ENCODE measurements around the gene PKD2L1.
"Not testable (repeated sequence)": the region's sequence is repeated elsewhere in the genome, so short reads cannot be mapped to it uniquely, and the experiment has no call there.

PKD2L1 gene

DNA sequence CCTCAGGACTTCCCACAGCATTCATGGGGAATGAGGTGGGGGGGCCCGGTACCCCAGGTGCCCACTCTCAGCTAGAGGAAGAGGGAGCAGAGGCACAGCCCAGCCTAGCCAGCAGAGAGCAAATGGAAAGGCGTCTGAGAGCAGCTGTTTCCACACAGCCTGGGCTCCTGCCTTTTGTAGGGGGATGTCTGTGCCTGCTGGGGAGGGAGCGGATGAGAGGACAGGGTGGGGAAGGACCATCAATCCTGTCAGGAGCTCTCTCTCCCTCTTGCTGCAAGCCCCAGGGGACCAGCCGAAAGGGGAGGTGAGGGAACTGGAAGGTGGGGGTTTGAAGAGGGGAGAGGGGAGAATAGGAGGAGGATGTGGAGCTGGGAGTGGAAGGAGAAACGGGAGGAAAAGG, at the start of gene PKD2L1:
Gene PKD2L1 (minus strand): TSS at position 150 of the 400 bp plus-strand sequence. CDS start 125 bp downstream, at position 25.
- in situ Hi-C loops (cut with MboI; ENCODE audit: low pct_unique_long_range_greater_than_20kb, low sequenced_read_pairs), result loop anchor here (25.0 kb wide), 1 partner anchor 182 kb away; the partner anchor contains the start of gene SEC31B
- no peak for DNase-seq

DNA sequence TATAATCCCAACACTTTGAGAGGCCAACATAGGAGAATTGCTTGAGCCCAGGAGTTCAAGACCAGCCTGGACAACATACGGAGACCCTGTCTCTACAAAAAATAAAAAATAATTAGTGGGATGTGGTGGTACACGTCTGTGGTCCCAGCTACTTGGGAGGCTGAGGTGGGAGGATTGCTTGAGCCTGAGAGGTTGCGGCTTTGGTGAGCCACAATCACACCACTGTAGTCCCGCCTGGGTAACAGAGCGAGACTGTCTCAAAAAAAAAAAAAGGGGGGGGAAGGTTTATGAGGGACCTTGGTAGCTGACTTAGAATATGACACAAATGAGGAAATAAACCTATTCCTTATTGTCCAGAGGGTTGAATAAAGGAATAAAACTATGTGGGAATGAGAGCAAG, 47.8 kb upstream of the PKD2L1 start:
- in situ Hi-C loops (cut with MboI; ENCODE audit: low pct_unique_long_range_greater_than_20kb, low sequenced_read_pairs), result no loop called here
- DNase-seq, result peak; percentile 82

DNA sequence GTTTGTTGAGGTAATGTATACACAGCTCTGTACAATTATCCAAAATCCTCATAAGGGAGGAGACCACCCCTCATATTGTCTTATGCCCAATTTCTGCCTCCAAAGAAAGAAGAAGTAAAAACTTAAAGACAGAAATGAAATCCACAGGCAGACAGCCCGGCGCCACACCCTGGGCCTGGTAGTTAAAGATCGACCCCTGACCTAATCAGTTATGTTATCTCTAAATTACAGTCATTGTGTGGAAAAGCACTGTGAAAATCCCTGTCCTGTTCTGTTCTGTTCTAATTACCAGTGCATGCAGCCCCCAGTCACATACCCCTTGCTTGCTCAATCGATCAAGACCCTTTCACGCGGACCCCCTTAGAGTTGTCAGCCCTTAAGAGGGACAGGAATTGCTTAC, 46.6 kb upstream of the PKD2L1 start:
- DNase-seq; in situ Hi-C loops (cut with MboI; ENCODE audit: low pct_unique_long_range_greater_than_20kb, low sequenced_read_pairs): not testable (repeated sequence)

DNA sequence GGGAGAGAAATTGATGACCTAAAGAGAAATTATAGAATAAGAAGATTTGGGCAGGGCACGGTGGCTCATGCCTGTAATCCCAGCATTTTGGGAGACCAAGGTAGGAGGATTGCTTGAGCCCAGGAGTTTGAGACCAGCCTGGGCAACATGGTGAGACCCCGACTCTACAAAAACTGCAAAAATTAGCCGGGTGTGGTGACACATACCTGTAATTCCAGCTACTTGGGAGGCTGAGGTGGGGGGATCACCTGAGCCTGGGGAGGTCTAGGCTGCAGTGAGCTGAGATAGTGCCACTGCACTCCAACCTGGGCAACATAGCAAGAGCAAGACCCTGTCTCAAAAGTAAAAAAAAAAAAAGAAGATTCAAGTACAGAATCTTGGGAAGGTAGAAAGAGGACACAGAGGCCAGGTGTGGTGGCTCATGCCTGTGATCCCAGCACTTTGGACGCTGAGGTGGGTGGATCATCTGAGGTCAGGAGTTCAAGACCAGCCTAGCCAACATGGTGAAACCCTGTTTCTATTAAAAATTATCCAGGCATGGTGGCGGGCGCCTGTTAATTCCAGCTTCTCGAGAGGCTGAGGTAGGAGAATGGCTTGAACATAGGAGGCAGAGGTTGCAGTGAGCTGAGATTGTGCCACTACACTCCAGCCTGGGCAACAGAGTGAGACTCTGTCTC, 44.8 kb upstream of the PKD2L1 start:
- DNase-seq; in situ Hi-C loops (cut with MboI; ENCODE audit: low pct_unique_long_range_greater_than_20kb, low sequenced_read_pairs): not testable (repeated sequence)

DNA sequence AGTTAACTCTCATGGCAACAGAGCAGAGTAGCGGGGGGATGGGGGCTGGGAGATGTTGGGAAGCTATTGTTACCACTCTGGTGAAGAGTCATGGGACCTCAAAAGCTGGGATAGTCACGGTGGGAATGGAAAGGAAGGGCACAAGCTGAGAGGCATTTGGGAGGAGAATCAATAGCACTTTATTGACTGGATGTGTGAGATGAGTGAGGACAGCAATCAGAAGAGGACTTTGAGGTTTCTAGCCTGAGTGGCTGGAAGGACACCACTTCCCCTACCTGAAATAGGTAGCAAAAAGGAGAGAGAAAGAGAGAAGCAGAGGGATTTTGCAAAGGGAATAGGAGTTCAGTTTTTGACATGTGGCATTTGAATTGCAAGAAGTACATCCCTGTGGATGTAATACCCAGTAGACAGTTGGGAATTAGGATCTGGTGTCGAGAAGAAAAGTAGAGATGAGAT, 44.2 kb upstream of the PKD2L1 start:
- no peak for DNase-seq
- in situ Hi-C loops (cut with MboI; ENCODE audit: low pct_unique_long_range_greater_than_20kb, low sequenced_read_pairs), result no loop called here

DNA sequence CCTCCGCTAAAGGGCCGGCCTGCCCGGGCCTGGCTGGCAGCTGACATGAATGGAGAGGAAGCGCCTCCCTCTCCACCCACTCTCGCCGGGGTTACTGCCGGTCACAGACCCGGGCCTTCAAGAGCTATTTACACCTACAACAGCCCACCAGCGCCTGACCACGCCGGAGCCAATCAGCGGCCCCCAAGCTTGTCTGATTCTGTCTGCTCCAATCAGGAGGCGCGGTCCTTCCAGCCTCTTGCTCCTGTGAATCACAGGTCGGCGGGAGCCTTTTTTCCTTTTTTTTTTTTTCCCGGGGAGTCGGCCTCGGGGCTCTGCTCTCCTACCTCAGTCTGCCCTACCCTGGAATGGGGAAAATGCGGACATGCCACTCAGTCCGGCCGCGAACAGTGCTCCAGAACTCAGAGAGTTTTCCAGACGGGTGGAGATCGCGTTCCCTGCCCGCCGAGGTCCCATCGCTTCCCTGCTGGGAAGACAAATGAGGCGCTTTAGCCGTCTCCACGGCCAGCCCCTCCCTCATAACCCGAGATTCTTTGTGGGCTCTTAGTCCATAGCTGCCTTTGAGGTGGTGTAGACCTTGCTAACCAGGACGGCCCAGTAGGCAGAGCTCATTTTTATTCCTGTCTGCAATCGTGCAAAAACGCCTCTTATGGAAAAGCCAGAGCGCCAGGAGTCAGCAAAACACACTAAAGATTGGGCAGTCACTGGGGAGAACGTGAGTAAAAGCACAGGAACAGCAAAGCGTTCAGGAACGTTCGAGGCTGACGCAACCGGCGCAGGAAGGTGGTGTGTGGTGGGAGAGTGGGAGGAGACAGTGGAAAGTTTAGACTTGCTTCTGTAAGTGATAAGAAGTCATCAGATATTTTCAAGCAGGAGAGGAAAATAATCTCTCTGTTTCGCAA, 43.5 kb upstream of the PKD2L1 start:
- peak; percentile 97 for DNase-seq
- in situ Hi-C loops (cut with MboI; ENCODE audit: low pct_unique_long_range_greater_than_20kb, low sequenced_read_pairs), result no loop called here

DNA sequence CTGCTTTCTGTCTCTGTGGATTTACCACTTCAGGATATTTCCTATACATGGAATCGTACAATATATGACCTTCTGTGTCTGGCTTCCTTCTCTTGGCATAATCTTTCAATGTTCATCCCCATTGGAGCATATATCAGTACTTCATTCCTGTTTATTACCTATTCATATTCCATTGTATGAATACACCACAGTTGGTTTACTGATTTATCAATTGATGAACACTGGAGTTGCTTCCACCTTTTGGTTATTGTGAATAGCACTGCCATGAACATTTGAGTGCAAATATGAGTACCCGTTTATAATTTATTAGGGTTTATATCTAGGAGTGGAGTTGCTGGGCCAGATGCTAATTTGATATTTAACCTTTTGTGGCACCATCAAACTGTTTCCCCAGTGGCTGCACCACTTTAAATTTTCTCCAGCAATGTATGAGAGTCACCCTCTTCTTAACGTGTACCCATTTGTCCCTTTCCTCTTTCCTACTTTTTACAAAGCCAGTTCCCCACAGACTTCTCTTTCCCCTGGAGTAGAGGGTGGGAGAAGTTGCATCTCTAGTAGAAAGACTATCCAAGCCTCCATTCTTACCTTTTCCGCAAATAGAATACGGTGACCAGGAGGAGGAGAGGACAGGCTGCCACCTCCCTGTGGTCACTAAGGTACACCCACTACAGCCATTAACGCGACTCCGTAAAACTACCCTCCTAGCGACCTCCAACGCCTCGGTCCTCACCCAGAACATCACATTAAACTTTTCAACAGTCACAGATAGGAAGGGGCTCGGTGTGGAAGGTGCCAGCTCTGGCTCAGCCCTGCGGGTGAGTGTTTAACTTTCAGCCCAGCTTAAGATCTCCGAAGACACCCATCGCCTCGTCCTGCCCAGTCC, 42.6 kb upstream of the PKD2L1 start:
- in situ Hi-C loops (cut with MboI; ENCODE audit: low pct_unique_long_range_greater_than_20kb, low sequenced_read_pairs), result no loop called here
- no peak for DNase-seq

DNA sequence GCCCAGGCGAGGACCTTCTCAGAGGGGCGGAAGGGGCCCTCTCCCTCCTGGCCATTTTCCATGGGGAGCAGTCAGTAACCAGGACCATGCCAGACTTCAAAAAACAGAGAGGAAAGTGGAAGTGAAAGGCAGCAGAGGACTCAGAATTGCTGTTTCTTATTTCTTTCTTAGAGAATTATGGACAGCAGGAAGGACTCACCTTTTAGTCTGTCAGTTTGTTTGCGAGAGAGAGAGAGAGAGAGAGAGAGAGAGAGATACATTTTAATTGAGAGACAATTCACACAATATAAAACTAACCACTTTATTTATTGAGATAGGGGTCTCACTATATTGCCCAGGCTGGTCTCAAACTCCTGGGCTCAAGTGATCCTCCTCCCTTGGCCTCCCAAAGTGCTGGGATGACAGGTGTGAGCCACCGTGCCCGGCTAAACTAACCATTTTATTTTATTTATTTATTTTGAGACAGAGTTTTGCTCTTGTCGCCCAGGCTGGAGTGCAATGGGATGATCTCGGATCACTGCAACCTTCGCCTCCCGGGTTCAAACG, 41.5 kb upstream of the PKD2L1 start:
- in situ Hi-C loops (cut with MboI; ENCODE audit: low pct_unique_long_range_greater_than_20kb, low sequenced_read_pairs), result no loop called here
- no peak for DNase-seq

DNA sequence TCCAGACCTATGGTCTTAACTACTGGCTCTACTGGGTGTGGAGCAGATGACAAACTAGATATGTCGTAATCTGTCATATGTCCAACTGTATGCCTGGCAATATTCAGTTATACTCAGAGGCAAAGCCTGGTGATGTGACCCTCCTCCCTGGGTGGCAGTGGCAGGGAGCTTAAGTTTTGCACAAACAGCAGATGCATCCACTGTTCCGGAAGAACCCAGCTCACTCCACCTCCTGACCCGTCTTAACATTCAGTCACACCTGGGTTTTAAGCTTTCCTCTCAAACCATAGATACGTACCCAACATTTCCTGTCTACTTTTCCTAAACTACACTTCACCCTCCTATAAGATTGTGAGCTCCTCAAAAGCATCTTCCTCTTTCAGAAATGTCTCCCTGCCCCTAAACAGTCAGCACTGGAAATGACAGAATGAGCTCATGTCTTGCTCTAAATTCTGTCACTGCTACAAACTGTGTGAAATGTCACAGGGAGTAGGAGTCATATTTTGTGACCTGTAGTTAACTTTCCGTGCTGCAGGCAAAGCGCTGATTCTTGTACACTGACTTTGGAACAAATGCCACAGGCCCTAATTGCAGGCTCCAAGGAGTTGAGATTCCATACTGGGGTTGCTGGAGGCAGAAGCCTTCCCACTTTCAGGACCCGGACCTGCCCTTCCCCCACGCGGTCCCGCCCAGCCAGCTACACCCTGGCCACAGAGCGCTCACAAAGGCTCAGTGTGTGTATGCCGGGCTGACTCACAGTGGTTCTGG, 40.9 kb upstream of the PKD2L1 start:
- peak; percentile 80 for DNase-seq
- in situ Hi-C loops (cut with MboI; ENCODE audit: low pct_unique_long_range_greater_than_20kb, low sequenced_read_pairs), result no loop called here

DNA sequence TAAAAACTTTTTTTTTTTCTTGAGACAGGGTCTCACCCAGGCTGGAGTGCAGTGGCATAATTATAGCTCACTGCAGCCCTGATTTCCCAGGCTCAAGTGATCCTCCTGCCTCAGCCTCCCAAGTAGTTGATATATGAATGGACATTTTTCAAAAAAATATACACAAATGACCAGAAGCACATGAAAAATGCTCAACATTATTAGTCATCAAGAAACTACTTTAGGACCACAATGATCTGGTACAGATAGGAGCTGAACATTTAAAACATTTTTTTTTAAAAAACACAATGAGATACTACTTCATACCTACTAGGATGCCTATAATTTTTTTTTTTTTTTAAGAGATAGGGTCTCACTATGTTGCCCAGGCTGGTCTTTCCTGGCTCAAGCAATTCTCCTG, 38.7 kb upstream of the PKD2L1 start:
- in situ Hi-C loops (cut with MboI; ENCODE audit: low pct_unique_long_range_greater_than_20kb, low sequenced_read_pairs), result no loop called here
- DNase-seq, result no peak

DNA sequence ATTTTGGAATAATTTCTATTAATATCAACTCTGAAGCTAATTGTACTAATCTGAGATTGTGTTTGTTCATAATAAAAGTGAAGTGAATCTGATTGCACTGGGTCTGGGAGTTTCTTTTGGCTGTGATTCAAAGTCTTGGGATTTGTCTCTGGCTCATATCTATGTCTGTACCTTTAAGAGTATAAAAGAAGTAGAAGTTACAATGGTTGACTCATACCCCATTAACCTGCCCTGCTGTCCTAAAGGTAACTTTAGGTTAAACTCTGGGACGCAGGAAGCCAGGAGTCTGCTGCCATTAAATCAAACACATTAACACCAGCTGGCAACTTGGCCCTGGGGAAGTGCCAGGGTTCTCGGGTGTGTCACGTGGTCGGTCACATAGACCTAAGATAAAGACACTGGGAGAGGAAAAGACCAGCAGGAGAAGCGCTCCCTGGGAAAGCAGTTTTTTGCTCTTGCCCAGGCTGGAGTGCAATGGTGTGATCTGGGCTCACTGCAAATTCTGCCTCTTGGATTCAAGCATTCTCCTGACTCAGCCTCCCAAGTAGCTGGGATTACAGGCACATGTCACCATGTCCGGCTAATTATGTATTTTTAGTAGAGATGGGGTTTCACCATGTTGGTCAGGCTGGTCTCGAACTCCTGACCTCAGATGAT, 34.8 kb upstream of the PKD2L1 start:
- in situ Hi-C loops (cut with MboI; ENCODE audit: low pct_unique_long_range_greater_than_20kb, low sequenced_read_pairs), result no loop called here
- no peak for DNase-seq

DNA sequence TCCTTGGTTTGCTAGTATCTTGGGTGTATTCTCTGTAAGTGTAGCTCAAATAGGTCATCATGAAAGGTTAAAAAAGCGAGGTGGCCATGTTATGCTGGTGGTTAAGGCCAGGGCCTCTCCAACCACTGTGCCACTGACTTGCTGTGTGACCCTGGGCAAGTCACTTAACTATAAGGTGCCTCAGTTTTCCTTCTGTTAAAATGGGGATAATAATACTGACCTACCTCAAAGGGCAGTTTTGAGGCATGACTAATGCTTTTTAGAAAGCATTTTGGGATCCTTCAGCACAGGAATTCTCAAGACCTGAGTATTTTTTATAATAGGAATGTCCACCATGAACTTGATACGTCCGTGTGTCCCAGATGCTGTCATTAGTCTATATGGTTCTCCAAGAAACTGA, 34.1 kb upstream of the PKD2L1 start:
- in situ Hi-C loops (cut with MboI; ENCODE audit: low pct_unique_long_range_greater_than_20kb, low sequenced_read_pairs), result no loop called here
- DNase-seq, result no peak

DNA sequence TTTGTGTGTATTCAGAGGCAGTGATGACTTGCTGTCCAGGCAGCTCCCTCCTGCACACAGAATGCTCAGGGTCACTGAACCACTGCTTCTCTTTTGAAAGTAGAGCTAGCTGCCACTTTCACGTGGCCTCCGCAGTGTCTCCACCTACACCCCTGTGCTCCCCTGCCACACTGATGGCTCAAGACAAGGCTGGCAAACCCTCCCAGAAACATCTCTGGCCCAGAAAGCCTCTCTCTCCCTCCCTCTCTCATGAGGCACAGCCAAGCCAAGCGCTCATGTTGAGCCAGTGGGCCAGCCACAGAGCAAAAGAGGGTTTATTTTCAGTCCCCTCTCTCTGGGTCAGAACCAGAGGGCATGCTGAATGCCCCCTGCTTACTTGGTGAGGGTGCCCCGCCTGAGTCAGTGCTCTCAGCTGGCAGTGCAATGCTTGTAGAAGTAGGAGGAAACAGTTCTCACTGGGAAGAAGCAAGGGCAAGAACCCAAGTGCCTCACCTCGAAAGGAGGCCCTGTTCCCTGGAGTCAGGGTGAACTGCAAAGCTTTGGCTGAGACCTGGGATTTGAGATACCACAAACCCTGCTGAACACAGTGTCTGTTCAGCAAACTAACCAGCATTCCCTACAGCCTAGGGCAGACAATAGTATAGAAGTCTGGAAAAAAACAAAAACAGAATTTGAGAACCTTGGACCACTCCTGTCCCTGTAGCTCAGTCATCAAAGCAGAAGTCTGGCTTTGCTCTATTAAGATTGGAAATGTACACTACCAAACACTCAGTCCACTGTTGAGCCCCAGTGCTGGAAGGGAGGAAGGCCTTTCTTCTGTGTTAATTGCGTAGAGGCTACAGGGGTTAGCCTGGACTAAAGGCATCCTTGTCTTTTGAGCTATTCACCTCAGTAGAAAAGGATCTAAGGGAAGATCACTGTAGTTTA, 32.8 kb upstream of the PKD2L1 start:
- no peak for DNase-seq
- in situ Hi-C loops (cut with MboI; ENCODE audit: low pct_unique_long_range_greater_than_20kb, low sequenced_read_pairs), result no loop called here

DNA sequence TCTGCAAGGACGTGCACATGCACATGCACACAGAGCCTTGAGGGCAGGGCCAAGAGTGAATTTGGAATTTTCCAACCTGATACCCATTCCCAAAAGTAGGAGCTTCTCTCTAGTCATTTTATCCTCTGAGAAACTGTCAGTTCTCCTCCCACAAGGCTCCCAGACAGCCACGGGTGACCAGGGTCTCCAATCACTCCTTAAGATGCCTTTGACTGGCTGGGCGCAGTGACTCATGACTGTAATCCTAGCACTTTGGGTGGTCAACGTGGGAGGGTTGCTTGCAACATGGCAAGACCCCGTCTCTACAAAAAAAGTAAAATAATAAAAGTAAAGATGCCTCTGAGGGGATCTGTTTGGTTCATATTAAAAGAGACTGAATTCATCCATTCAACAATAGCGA, 30.2 kb upstream of the PKD2L1 start:
- no peak for DNase-seq
- in situ Hi-C loops (cut with MboI; ENCODE audit: low pct_unique_long_range_greater_than_20kb, low sequenced_read_pairs), result no loop called here

DNA sequence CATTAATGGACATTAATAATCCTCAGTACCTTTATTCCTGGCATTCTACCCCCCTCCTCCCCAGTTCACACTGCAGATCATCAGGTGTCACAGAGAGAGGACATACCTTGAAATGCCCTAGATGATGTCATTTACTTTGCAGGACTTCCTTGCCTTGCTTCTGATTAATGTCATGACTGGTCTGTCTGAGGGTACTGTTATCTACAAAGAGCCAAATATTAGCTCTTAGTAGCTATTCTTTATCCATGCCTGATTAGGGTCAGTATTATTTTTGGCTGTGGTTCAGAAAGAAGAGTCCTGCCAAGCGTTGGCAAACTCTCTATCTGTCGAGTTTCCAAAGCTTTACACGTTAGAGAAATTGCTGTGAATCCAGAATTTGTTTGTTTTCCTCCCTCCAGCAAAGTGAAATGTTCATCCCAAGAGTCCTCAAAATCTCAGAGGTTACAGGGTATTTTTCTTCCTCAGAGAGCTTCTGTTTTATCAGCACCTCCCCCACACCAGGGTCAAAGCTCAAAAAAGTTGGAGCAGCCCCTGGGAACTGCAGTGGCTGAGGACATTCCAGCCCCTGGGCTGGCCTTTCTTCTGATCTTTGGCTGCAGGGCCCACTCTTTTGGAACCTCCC, 29.6 kb upstream of the PKD2L1 start:
- no peak for DNase-seq

DNA sequence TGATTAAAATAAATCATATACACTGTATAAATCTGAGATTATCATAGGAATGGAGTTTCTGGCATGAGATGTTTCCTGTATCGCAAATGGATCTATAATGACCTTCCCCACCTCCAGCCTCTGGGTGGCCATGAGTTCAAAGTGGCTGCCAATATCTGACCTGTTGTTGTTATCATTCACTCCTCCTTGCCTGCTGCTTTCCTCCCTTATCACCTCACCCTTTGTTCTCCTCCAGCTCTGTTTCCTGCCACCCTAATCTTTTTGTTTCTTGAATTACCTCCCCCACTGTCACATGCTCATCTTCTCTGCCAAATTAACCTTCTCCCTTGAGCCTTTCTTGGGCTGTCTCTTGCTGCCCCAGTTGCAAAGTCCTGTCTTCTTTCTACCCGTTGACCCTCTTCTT, 29.0 kb upstream of the PKD2L1 start:
- in situ Hi-C loops (cut with MboI; ENCODE audit: low pct_unique_long_range_greater_than_20kb, low sequenced_read_pairs), result no loop called here
- DNase-seq, result peak; percentile 59

More for the DNA sequence above, 29.6 kb upstream of the PKD2L1 start:
- in situ Hi-C loops (cut with MboI; ENCODE audit: low pct_unique_long_range_greater_than_20kb, low sequenced_read_pairs), result no loop called here

Measured in KBM-7 (cell line).